SK-N-SH (cell line): ENCODE results near the gene LFNG. TPM values are rescaled to one million over a fixed set of nuclear protein-coding genes. Genes with fewer than 3 reads are reported as not detected.

Experiments
- CTCF ChIA-PET: fragments of 300-600, 350-600 bp; formaldehyde crosslinking; extraction: SDS; loops from one replicate; lab custom pipeline; 2021; lab: Yijun Ruan, JAX
- POLR2A ChIA-PET: fragments of 350-600 bp; sonication (Branson Sonifier 250); formaldehyde crosslinking; extraction: SDS; loops from one replicate; lab custom pipeline; 2020; ENCODE audit warnings: antibody characterized with exemption, inconsistent platforms; lab: Yijun Ruan, JAX
- DNase-seq: peaks from one replicate; pipeline ENCODE4 v3.0.0; 2012
- H2AFZ ChIP-seq: fragments of 200-600 bp; sonication (generic); 2 replicates; pipeline ENCODE4 v1.8.1; 2016; ENCODE audit warnings: antibody characterized with exemption, mild to moderate bottlenecking, low read depth
- H3F3A ChIP-seq: fragments of 200-600 bp; sonication (generic); replicated peaks from 2 replicates; pipeline ENCODE3; 2016; ENCODE audit warnings: antibody characterized with exemption, mild to moderate bottlenecking; ENCODE audit not compliant: insufficient read depth
- H3K27ac ChIP-seq, 2 experiments: fragments of 200-500 bp in 1 of 2; fragments of 200-600 bp in 1 of 2; sonication (Bioruptor generic) in 1 of 2; sonication (generic), shearing (Covaris generic) in 1 of 2; 2 replicates each; pipeline versions ENCODE4 v1.5.1 to v1.6.1; 2014 to 2016; ENCODE audit warnings: low read depth in 2 of 2, inconsistent platforms in 1 of 2, low read length in 1 of 2, mild to moderate bottlenecking in 1 of 2, mixed read lengths in 1 of 2
- H3K27me3 ChIP-seq: fragments of 200-600 bp; sonication (generic), shearing (Covaris generic); 2 replicates; pipeline ENCODE4 v1.6.1; 2016; ENCODE audit warnings: mixed run types; ENCODE audit not compliant: insufficient read depth
- H3K36me3 ChIP-seq, 2 experiments: fragments of 200-500 bp in 1 of 2; fragments of 200-600 bp in 1 of 2; sonication (Bioruptor generic) in 1 of 2; sonication (generic) in 1 of 2; replicated peaks in 1 of 2; 2 replicates each; pipeline versions ENCODE3 to v1.5.1; 2014 to 2016; ENCODE audit warnings: low read length in 1 of 2, mild to moderate bottlenecking in 1 of 2; ENCODE audit not compliant: insufficient read depth in 2 of 2, control insufficient read depth in 1 of 2
- H3K4me1 ChIP-seq, 2 experiments: fragments of 200-500 bp in 1 of 2; fragments of 200-600 bp in 1 of 2; sonication (Bioruptor generic) in 1 of 2; sonication (generic), shearing (Covaris generic) in 1 of 2; 2 replicates each; pipeline versions ENCODE4 v1.5.1 to v1.6.1; 2014 to 2016; ENCODE audit warnings: low read depth in 1 of 2, low read length in 1 of 2, mixed run types in 1 of 2; ENCODE audit not compliant: insufficient read depth in 2 of 2, control insufficient read depth in 1 of 2
- H3K4me2 ChIP-seq: fragments of 200-600 bp; sonication (generic), shearing (Covaris generic); 2 replicates; pipeline ENCODE4 v1.6.1; 2017; ENCODE audit warnings: mixed run types
- H3K4me3 ChIP-seq, 2 experiments: fragments of 200-500 bp in 1 of 2; fragments of 200-600 bp in 1 of 2; sonication (Bioruptor generic) in 1 of 2; sonication (generic), shearing (Covaris generic) in 1 of 2; 2 replicates each; pipeline versions ENCODE4 v1.5.1 to v1.8.1; 2014 to 2016; ENCODE audit warnings: low read depth in 2 of 2, inconsistent platforms in 1 of 2, low read length in 1 of 2, mild to moderate bottlenecking in 1 of 2, mixed read lengths in 1 of 2, moderate library complexity in 1 of 2
- H3K79me2 ChIP-seq: fragments of 200-600 bp; sonication (generic); 2 replicates; pipeline ENCODE4 v1.8.1; 2017; ENCODE audit warnings: mild to moderate bottlenecking; ENCODE audit not compliant: insufficient read depth
- H3K9ac ChIP-seq: fragments of 200-600 bp; sonication (generic); 2 replicates; pipeline ENCODE4 v1.6.1; 2017; ENCODE audit warnings: mixed run types
- H3K9me2 ChIP-seq: fragments of 200-600 bp; sonication (generic); 2 replicates; pipeline ENCODE4 v1.6.1; 2017; ENCODE audit warnings: mixed run types
- H3K9me3 ChIP-seq: fragments of 200-600 bp; sonication (generic); 2 replicates; pipeline ENCODE4 v1.6.1; 2017; ENCODE audit warnings: mixed run types, mild to moderate bottlenecking, moderate library complexity
- H4K20me1 ChIP-seq: fragments of 200-600 bp; sonication (generic); 2 replicates; pipeline ENCODE4 v1.6.1; 2017; ENCODE audit warnings: mild to moderate bottlenecking, mixed run types; ENCODE audit not compliant: insufficient read depth
- EZH2phosphoT487 ChIP-seq: fragments of 200-600 bp; sonication (generic); IDR thresholded peaks from 2 replicates; pipeline ENCODE4 v1.6.1; 2017; ENCODE audit warnings: low read depth, mixed run types, mild to moderate bottlenecking, antibody characterized with exemption, moderate library complexity, borderline replicate concordance
- MEF2A ChIP-seq: IDR thresholded peaks from 2 replicates; pipeline ENCODE4 v1.4.0; 2012; ENCODE audit warnings: low read depth, borderline replicate concordance
- NRF1 ChIP-seq: IDR thresholded peaks from 2 replicates; pipeline ENCODE4 v1.6.1; 2012; ENCODE audit warnings: low read depth, mild to moderate bottlenecking, low read length
- SIN3A ChIP-seq: IDR thresholded peaks from 2 replicates; pipeline ENCODE4 v1.6.1; 2012; ENCODE audit warnings: low read depth, mild to moderate bottlenecking, low read length, moderate library complexity, borderline replicate concordance
- TCF12 ChIP-seq: IDR thresholded peaks from 2 replicates; pipeline ENCODE4 v1.4.0; 2012
- TEAD4 ChIP-seq: IDR thresholded peaks from 2 replicates; pipeline ENCODE4 v1.4.0; 2012; ENCODE audit warnings: mild to moderate bottlenecking, borderline replicate concordance; ENCODE audit not compliant: insufficient read depth
- WGBS: methylation state at CpG from one replicate; pipeline ENCODE4 v1.1.6; 2017; ENCODE audit warnings: low lambda C conversion rate; 5-methylcytosine and 5-hydroxymethylcytosine counted together
- polyA plus RNA-seq, 3 experiments: library from polyadenylated mRNA; depleted of rRNA; stranded (reverse); fragments of >200 nt; gene quantifications; 2 replicates each; pipeline ENCODE4 v1.2.3, GENCODE V29; 2012
- TF ChIP-seq, protein P1 (sequence below): IDR thresholded peaks from 2 replicates; pipeline ENCODE4 v1.4.0; 2012; ENCODE audit warnings: low read depth, borderline replicate concordance
- TF ChIP-seq, protein P2 (sequence below): fragments of 150-350 bp; IDR thresholded peaks from 2 replicates; pipeline ENCODE4 v1.6.1; 2017; ENCODE audit warnings: antibody characterized with exemption, low read length, low read depth, borderline replicate concordance
- TF ChIP-seq, protein P3 (sequence below): fragments of 150-350 bp; IDR thresholded peaks from 2 replicates; pipeline ENCODE4 v1.6.1; 2016; ENCODE audit warnings: mild to moderate bottlenecking, low read depth, low read length
- TF ChIP-seq, protein P4 (sequence below): fragments of 200-600 bp; sonication (generic); IDR thresholded peaks from 2 replicates; pipeline ENCODE4 v1.6.1; 2017; ENCODE audit warnings: antibody characterized with exemption, mild to moderate bottlenecking, moderate library complexity

LFNG gene
- polyA plus RNA-seq, 1 of the 3 experiments (the other 2 are of a cell fraction), result 9.4 TPM

DNA sequence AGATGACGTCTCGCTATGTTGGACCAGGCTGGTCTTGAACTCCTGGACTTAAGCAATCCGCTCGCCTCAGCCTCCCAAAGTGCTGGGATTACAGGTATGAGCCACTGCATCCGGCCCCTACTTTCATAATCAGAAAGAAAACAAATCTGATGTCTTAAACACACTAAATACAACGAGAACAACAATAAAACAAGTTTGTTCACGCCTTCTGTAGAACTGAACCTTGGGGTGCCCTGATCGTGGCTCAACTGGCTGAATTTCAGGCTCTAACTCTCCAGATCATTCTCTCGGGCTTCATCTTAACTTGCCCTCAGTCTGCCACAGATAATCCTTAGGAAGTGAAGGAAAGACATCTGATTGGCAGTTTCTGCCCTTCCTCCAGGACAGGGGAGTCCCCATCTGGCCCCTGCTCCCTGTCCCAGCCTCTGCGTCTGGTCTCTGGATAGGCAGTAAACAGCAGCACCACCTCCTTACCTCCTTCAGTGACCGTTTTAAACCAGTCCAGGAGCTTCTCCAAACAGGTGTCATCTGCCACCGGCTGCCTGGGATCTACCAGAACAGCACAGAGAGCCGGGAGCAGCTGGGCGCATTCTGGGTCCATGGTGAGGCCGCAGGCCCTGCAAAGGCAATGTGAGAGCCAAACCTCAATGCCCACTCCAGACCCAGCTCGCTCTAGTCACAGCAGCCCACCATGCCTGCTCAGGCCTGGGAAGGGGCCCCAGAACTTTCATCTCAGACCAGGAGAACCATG lies 34.4 kb downstream of the LFNG start:
- Histone ChIP-seq H2AFZ (no peak overlapping the region), H3K79me2 (peaks cover 42% of the 10 kb centered on the region), H3K36me3 (peaks cover 15 to 26% of the 10 kb centered on the region in 2 experiments), H3K4me1 (peaks cover 10 to 13% of the 10 kb centered on the region in 2 experiments; a peak in 3 of 4 replicates), H3K27ac (peak overlapping the region in 1 of 2 experiments; percentile 98; a peak in 1 of 4 replicates), H3K9me2 (no peaks in the 10 kb centered on the region), H4K20me1 (peaks cover 9% of the 10 kb centered on the region; the same call in 1 of the 2 replicates), H3K4me2 (peak overlapping the region; percentile 91), H3F3A (peaks cover 13% of the 10 kb centered on the region), H3K9ac (peak overlapping the region; percentile 96), H3K27me3 (no peaks in the 10 kb centered on the region), H3K9me3 (no peaks in the 10 kb centered on the region), H3K4me3 (peak overlapping the region; percentile 61 to 87)
- TF ChIP-seq EZH2phosphoT487, result no peak
- TF ChIP-seq, protein P1, sequence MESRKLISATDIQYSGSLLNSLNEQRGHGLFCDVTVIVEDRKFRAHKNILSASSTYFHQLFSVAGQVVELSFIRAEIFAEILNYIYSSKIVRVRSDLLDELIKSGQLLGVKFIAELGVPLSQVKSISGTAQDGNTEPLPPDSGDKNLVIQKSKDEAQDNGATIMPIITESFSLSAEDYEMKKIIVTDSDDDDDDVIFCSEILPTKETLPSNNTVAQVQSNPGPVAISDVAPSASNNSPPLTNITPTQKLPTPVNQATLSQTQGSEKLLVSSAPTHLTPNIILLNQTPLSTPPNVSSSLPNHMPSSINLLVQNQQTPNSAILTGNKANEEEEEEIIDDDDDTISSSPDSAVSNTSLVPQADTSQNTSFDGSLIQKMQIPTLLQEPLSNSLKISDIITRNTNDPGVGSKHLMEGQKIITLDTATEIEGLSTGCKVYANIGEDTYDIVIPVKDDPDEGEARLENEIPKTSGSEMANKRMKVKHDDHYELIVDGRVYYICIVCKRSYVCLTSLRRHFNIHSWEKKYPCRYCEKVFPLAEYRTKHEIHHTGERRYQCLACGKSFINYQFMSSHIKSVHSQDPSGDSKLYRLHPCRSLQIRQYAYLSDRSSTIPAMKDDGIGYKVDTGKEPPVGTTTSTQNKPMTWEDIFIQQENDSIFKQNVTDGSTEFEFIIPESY, result no peak
- TF ChIP-seq, protein P2, sequence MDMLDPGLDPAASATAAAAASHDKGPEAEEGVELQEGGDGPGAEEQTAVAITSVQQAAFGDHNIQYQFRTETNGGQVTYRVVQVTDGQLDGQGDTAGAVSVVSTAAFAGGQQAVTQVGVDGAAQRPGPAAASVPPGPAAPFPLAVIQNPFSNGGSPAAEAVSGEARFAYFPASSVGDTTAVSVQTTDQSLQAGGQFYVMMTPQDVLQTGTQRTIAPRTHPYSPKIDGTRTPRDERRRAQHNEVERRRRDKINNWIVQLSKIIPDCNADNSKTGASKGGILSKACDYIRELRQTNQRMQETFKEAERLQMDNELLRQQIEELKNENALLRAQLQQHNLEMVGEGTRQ, result no peak
- TF ChIP-seq, protein P3, sequence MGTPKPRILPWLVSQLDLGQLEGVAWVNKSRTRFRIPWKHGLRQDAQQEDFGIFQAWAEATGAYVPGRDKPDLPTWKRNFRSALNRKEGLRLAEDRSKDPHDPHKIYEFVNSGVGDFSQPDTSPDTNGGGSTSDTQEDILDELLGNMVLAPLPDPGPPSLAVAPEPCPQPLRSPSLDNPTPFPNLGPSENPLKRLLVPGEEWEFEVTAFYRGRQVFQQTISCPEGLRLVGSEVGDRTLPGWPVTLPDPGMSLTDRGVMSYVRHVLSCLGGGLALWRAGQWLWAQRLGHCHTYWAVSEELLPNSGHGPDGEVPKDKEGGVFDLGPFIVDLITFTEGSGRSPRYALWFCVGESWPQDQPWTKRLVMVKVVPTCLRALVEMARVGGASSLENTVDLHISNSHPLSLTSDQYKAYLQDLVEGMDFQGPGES, result no peak
- TF ChIP-seq MEF2A, result no peak
- TF ChIP-seq, protein P4, sequence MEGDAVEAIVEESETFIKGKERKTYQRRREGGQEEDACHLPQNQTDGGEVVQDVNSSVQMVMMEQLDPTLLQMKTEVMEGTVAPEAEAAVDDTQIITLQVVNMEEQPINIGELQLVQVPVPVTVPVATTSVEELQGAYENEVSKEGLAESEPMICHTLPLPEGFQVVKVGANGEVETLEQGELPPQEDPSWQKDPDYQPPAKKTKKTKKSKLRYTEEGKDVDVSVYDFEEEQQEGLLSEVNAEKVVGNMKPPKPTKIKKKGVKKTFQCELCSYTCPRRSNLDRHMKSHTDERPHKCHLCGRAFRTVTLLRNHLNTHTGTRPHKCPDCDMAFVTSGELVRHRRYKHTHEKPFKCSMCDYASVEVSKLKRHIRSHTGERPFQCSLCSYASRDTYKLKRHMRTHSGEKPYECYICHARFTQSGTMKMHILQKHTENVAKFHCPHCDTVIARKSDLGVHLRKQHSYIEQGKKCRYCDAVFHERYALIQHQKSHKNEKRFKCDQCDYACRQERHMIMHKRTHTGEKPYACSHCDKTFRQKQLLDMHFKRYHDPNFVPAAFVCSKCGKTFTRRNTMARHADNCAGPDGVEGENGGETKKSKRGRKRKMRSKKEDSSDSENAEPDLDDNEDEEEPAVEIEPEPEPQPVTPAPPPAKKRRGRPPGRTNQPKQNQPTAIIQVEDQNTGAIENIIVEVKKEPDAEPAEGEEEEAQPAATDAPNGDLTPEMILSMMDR, result no peak
- TF ChIP-seq SIN3A, result no peak
- no peak for TF ChIP-seq TEAD4
- no peak for TF ChIP-seq NRF1
- no peak for TF ChIP-seq TCF12
- WGBS, result 74% methylated on average over 16 of the region's 16 CpGs
- DNase-seq, result no peak
- CTCF ChIA-PET, result interaction anchor here (0.8 to 1.9 kb wide), 6 partner anchors 9 to 102 kb away, joined by 3 to 8 read pairs (median 4); no protein-coding TSS in a partner anchor
- POLR2A ChIA-PET, result interaction anchor here (0.7 kb wide), 1 partner anchor 76 kb away, joined by 3 read pairs; no protein-coding TSS in a partner anchor
